Epithelial cell of esophagus (primary cell): ENCODE measurements around the gene SCFD1.
"Not testable (repeated sequence)": the region's sequence is repeated elsewhere in the genome, so short reads cannot be mapped to it uniquely, and the experiment has no call there.

Experiments
- DNase-seq: peaks from one replicate; pipeline ENCODE4 v3.0.0; 2010; ENCODE audit warnings: low read depth
- H3K4me3 ChIP-seq: 2 replicates; pipeline ENCODE4 v1.5.1; 2011; ENCODE audit warnings: mild to moderate bottlenecking, low read length, control low read depth
- CTCF ChIP-seq: IDR thresholded peaks from 2 replicates; pipeline ENCODE4 v1.5.1; 2011; ENCODE audit warnings: low read depth, mild to moderate bottlenecking, low read length, control low read depth, inconsistent platforms; ENCODE audit not compliant: insufficient read depth; ENCODE audit errors: missing control alignments

The SCFD1 gene

GRCh38 chr14:30620178-30620577 lies 1.9 kb upstream of the SCFD1 start:
- peak; percentile 40 for DNase-seq
- H3K4me3 ChIP-seq, result no peak overlapping the region
- TF ChIP-seq CTCF, result no peak

GRCh38 chr14:30621354-30621939 lies 672 bp upstream of the SCFD1 start:
- DNase-seq, result peak; percentile 28
- no peak for TF ChIP-seq CTCF
- peak overlapping the region; percentile 93 for H3K4me3 ChIP-seq

- no peak for TF ChIP-seq CTCF
- no peak for DNase-seq
- H3K4me3 ChIP-seq, result peak overlapping the region; percentile 93
Observed at GRCh38 chr14:30623412-30624131, 1.5 kb downstream of the SCFD1 start.

- no peak for DNase-seq
- no peak for TF ChIP-seq CTCF
- H3K4me3 ChIP-seq, result no peak overlapping the region
Observed at GRCh38 chr14:30624132-30624423, 2.0 kb downstream of the SCFD1 start.

- H3K4me3 ChIP-seq, result no peak overlapping the region
- TF ChIP-seq CTCF, result no peak
- DNase-seq, result no peak
Observed at GRCh38 chr14:30625533-30625932, 3.4 kb downstream of the SCFD1 start.

GRCh38 chr14:30629432-30629831 lies 7.3 kb downstream of the SCFD1 start:
- DNase-seq, result peak; percentile 47
- not testable (repeated sequence) for H3K4me3 ChIP-seq

- no peak overlapping the region for H3K4me3 ChIP-seq
- DNase-seq, result no peak
- TF ChIP-seq CTCF, result no peak
Observed at GRCh38 chr14:30630248-30630647, 8.1 kb downstream of the SCFD1 start.

GRCh38 chr14:30632730-30633129 lies 10.6 kb downstream of the SCFD1 start:
- DNase-seq, result no peak
- no peak for TF ChIP-seq CTCF
- H3K4me3 ChIP-seq, result no peak overlapping the region
